Measurements from ENCODE around the gene RFPL4AL1.

DNA sequence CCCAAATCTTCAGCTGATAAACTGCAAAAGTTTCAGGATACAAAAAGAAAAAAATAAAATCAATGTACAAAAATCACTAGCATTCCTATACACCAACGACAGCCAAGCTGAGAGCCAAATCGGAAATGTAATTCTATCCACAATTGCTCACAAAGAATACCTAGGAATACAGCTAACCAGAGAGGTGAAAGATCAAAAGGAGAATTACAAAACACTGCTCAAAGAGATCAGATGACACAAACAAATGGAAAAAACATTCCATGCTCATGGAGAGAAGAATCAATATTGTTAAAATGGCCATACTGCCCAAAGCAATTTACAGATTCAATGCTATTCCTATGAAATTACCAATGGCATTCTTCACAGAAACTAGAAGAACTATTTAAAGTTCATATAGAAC lies 33.4 kb downstream of the RFPL4AL1 start:
- TF ChIP-seq POLR2A (IDR thresholded peaks at IDR 0.05) (no peak), EP300 (IDR thresholded peaks at IDR 0.05) (no peak)

Measured in tibial nerve (tissue), 3 donors.